HG02981 (cell line): ENCODE data around the gene PKP4.

ENCODE experiments used
- ATAC-seq: cut with Tn5 transposase; IDR thresholded peaks from one replicate; pipeline ENCODE4 v1.9.1; 2021; ENCODE audit warnings: mild to moderate bottlenecking, moderate library complexity; ENCODE audit not compliant: unreplicated experiment

Gene PKP4

DNA sequence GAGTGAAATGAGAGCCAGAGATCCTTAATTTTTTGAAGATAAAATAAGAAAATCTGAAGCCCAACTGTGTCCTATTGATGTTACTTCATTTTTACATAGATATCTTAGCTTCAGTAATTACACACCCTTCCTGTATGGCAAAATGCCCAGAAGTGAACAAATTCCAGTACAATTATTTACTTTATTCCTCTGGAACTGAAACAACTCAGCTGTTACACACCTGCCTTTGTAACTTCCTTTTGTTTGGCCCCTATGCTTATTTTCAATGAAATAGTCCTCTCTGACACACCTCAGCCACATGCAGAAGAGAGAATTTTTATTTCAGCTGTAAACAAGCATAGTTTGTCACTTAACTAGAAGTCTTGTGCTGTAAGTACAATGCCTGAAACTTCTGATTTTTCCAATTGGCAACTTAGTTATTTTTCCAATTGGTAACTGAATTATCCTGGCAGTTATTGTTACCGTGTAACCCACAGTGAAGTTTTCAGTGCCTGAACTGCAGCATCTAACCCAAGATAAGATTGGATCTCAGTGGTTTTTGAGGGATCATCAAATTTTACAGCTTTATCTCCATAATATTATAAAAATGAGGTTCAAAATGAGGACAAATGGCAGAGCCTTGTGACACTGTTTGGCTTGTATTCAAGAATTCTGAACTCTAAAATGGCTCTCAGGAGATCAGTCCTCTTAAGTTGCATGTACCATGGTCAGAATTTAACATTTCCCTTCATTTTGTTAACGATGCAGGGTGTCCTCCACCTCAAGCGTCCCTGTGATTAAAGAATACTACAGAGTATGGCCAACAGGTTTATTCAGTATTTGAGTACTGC is 82.6 kb downstream of the PKP4 start:
- ATAC-seq: no peak

DNA sequence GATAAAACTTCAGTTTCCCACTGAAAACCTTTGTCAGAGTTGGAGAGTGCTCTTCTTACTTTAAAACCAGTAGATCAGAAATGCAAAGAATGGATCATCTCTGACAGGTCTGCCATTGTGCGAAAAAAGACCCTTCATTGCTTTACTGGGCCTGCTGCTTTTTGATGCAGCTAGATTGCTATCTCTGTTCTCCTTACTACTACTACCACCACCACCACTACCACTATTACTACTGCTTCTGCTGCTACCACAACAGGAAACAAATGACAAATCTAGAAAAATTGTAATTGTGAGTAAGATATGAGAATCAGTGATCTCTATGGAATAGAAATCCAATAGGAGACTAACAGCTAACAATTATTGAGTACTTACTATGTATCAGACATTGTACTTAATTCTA is 85.8 kb downstream of the PKP4 start:
- no peak for ATAC-seq

DNA sequence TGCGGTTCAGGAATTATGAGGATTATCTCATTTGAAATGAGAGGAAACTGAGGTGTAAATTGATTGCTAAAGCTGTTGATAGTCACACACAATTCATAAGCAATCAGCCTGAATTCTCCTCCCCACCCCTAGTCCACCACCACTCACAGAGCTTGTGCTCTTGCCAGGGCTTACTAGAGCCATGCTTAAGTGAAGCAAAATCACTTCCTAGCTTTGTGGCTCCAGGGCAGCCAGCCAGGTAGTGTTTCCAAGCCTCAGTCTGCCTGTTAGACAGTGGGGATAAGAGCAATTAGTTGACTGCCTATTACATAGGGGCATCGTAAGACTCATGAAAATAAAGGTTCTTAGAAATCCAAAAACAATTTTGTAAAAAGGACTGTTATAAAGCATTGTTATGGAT is 87.2 kb downstream of the PKP4 start:
- no peak for ATAC-seq

DNA sequence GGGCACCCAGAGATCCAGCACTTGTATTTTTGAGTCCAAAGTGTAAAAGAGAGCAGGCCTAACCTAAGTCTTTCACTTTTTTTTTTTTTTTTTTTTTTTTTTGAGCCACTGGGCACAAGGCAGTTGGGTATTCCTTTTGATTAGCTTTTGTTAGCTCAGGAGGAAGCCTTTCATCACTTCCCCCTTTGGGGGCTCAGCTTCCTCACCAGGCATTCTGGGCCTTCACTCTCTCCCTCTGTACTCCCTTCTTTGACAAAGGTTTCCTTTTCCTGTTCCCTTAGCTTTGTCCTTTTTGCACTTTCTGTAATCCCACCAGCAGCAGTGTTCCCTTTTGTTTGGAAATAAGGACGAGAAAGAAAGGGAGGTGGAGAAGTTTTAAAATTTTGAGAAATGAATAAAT is 88.2 kb downstream of the PKP4 start:
- no peak for ATAC-seq

DNA sequence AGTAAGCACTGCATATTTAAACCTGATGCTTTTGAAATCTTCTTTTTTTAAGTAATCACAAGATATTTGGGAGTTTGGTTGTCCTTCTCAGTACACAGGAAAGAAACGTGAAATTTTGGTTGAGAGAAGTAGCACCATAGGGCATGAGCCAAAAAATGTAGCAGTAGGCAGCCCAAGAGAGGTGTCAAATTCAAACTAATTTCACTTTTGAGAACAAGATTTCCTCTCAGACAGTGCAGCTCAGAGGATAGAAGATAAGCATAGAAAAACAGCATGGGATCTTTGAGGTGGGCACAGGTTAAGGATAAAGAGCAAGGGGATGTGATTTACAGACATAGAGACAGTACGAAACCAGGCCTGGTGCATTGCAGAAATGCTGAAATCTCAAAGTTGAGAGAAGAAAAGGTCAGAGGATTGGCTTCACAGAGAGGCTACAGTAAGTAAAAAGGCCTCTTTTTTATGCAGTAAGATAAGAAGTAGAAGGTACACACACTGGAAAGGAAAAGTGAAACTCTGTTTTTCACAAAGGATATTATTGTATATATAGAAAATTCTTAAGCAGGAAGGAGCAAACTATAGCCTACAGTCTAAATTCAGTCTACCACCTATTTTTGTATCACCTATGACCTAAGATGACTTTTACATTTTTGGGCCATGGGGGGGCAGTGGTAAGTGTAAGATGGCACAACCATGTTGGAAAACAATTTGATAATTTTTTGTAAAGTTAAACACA is 89.8 kb downstream of the PKP4 start:
- ATAC-seq: peak; percentile 77

DNA sequence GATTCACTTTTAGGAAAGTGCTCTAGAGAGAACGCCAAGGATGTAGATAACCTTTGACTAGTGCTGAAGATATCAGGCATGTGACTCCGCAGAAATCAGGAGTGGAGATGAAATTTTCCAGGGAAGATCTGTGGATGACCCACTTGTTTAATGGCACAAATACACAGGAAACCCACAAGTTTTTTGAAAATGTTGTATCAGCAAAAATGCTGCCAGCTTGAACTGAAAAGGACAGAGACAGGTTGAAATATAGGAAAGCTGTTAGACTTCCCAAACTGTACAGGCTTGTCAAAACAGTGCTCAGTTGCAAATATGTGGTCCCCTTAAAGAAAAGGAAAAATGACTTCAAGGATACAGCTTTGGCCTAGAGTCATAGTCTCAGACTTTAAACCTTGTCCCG is 96.5 kb downstream of the PKP4 start:
- ATAC-seq: no peak

DNA sequence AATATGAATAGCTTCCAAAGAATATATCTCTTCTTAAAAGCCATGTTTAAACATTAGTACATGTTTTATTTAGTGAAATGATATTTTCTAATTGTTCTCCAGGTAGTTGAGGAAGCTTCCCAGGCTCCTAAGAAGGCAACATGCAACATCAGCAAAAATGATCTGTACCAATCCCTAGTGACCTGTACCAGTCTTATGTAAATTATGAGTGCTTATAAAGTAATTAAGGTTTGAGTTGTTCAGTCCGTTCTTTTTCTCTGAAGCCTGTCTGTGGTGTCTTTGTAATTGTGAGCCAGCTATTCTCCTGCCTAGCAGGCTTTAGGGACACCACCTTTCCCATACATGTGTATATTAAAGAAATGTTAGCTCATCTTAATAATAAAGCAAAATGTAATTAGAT is 98.2 kb downstream of the PKP4 start:
- ATAC-seq: no peak

DNA sequence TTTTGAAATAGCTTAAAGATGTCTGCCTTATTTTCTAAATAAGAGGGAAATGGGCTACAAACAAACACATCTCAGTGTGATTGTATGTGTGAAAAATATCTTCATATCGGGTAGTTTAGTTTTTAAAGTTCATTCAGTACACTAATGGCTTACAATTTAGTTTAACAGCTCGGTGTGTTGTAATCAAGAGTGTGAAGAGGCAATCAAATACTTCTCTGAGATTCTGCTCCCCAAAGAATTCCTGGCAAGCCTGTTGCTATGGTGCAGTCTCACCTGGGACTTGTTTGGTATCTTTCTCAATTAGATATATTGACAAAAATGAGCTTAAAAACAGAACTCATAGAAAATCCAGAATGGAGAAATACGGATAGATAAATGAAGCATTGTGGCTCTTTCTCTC is 99.4 kb downstream of the PKP4 start:
- ATAC-seq: no peak

DNA sequence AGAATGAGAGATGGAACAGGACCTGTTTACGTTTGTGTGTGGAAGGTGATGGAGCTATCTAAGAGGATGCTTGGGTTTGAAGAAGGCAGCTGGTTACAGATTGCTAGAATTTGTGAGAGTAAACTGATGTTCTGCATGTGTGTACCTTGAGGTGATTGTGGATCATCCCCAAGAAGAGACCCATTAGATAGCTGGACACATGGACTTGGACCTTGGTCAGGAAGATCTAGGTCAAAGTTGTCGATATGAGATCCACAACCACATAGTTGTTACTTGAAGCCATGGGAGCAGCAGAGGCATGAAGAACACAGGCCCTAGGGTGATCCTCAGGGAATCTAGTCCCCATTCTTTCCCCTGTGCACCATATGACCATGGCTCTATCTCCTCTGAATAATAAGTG is 101.0 kb downstream of the PKP4 start:
- no peak for ATAC-seq

DNA sequence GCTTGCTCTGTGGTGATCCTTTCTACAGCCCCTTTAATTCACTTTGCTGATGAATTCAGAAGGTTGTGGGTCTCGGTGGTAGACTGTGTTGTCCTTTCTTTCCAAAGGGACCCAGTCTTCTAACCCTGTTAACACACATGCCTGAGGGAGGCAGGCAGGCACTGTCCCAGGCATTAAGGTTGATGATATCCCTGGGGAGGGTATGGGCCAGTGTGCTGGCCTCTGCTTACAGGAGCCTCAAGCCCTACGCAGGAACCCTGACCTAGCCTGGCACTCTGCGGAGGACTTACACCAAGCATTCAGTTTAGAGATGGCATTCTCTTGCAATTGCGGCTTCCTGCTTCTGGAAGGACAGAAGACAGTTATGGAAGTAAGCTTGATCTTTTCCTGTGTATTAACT is 102.5 kb downstream of the PKP4 start:
- no peak for ATAC-seq

DNA sequence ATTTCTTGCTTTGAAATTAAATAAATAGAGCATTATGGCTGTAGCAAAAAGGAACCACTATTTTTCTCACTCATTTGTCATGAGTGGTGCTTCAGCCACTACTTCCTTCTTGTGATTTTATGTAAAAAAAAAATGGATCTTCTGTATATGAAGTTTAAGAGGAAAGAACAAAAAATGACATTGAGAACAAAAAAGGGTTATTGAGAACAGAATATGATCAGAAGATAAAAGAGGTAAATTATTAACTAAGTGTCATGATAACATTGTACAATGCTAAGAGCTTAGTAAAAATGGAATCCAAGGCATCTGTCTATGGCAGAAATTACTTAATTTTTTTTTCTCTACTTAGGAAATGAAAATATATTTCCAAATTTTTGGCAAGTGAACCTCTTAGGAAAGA is 103.5 kb downstream of the PKP4 start:
- no peak for ATAC-seq

DNA sequence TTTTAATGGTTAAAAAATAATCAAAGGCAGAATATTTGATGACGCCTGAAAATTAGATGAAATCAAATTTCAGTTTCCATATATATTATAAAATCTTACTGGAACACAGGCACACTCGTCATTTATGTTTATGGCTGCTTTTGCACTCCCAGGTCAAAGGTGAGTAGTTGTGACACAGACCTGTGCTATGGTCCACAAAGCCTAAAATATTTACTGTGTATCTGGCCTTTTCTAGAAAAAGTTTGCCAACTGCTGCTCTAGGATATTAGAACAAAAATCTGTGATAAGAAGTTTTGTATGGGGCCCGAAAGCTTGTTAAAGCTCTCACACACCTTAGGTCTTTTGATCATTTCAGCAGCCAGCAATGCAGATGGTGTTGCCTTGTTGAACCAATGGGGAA is 104.3 kb downstream of the PKP4 start:
- no peak for ATAC-seq

DNA sequence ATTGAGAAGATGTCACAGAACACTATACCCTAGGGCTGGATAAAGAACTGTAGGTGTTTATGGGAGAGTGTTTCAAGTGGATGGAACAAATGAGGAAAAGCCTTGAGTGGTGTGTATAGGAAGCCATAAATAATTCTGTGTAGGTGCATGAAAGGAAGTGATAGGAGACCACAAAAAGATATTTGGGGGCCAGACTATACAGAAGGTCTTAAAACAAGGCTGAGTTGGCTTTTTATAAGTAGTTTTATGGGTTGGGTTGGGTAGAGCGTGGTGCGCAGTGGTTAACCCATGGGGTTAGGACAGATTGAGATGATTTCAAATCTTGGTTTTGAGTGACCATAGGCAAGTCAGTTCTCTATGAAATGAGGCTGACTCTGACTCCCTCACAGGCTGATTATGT is 110.5 kb downstream of the PKP4 start:
- ATAC-seq: no peak

DNA sequence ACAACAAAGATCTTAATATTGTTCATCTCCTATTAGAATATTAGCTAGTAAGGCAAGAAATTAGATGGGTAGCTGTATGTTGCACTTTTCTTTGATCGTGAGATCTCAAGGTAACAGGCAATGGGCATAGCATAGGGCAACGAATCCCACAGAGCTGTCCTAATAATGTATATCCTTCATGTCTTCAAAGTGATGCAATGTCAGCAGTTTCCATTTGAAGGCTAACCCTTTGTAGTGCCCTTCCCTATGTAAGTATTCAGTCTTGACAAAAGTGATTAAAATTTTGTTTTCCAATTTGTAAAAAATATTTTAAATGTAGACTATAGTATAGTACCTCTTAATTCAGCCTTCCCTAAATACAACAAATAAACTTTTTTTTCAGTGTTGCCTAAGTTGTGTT is 112.5 kb downstream of the PKP4 start:
- no peak for ATAC-seq

DNA sequence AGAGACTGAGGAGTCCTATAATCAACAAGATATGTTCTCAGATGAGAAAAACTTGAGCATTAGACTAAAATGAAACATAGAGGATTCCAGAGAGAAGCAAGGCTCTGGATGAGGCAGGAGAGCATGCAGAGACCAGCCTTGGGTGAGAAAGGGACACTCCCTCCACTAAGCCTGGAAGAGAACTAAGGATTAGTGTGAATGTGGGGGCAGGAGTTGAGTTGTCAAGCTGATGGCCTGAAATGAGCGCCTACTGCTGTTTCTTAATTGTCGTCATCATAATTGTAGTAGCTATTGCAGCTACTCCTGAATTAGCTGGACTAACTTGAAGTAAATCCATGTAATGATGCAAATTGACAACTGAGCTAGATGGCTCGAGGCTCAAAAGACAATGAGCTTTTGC is 114.1 kb downstream of the PKP4 start:
- no peak for ATAC-seq

DNA sequence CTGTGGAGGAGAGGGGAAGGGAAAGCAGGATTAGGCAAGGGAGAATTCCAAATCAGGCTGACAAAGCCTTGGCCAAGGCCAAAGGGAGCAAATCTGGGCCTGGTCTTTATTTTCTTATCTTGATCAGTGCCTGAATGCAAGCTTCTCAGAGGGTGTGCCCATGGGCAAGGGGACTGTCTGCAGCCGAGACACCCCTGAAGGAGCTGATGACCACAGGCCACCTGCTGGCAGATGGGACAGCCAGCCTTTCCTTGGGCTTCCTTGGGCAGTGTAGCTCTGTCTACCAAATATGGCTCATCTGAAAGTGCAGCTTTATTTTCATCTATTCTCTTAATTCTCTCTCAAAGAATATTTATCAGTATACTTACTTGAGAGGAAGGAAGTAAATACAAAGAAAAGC is 117.0 kb downstream of the PKP4 start:
- no peak for ATAC-seq

DNA sequence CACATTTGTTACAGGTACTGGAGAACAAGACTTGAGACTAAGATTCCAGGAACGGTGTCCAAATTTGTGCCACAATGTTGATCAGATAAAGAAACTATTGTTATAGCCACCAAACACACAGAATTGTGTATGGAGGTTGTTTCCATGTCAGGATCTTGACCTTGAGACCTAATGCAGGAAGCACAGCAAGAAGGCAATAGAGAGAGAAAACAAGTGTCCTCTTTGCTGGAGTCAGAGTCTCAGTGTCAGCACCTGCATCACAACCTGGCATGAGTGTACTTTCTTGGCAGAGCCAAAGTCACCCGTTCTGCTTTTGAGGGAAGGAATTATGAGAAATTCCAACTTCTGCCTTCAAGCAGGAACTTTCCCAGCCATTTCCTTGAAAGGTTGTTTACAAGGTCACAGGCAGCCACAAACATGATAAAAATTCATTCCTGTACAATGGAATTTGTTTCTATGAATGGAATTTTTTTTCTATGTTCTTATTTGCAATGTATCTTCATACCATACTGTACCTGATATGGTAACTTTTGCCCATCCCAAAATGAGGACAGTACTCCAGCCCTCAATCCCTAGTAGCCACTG is 118.4 kb downstream of the PKP4 start:
- ATAC-seq: no peak

DNA sequence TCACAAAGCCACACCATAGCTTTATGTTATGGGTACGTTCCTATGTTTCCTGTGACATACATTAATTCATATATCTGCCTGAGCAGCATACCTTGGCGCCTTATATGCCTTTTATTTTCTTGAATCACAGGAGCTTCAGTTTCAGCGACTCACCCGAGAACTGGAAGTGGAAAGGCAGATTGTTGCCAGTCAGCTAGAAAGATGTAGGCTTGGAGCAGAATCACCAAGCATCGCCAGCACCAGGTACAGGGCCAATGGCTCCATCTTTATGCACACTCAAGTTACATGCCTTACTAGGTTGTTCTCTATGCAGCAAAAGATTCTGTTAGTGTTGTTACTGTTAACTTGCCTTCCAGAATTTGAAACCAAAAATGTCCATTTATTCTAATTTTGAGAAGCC is 120.4 kb downstream of the PKP4 start:
- ATAC-seq: no peak

DNA sequence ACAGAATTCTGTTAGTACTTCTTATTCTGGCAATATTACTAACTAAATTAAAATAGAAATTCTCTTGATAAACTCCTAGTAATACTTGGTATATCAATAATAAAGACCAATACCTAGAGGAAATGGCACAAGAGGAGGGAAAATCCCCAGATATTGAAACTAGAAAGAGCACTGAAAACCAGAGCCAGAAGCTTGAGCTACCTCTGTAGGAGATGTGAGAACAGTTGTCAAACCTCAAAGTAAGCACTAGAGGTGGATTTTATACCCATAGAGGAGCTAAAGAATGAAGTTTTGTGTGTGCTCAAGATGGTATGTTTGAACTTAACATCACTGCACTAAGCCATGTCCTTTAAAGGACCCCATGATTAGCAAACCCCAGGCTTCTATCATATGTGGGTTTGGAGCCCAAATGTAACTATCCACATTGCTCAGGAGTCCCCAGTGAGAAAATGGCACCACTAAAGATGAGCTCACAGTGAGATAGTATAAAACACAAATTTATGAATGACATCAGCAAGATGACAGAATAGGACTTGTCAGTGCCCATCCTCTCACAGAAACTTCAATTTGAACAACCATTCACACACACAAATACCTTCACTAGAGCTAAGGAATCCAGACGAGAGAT is 122.1 kb downstream of the PKP4 start:
- ATAC-seq: peak; percentile 78

DNA sequence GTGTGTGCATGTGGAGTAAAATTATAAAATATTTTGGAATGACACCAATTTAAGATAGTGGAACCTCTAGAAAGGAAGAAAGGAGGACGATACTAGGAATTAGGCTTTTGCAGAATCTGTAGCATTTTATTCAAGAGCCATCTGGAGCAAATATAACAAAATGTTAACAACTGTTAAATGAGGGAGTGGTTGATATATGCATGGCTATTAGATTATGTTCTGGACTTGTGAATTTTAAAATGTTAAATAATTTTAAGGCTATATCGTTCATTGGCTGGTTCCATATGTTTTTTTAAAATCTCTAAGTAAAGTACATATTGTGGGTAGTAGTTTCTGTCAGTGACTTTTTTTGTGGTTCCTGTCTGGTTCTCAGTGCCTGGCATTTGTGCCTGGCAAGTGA is 123.2 kb downstream of the PKP4 start:
- ATAC-seq: no peak

DNA sequence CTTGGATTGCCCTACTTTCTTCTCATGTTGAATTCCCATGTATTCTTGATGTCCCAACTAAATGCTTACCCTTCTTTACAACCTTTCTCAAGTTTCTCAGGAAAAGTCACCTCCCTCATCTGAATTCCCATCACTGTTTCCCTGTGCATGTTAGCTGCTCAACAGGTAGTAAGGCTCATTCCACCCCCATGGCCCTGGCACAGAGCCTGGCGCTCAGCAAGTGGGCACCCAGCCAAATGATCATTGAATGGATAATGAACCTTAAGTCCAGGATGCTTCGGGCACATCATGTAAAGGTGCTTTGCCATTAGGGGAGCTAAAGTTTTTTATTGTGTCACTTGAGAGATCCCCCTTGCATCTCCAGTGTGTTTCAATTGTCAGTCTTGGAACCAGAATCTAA is 124.0 kb downstream of the PKP4 start:
- no peak for ATAC-seq

DNA sequence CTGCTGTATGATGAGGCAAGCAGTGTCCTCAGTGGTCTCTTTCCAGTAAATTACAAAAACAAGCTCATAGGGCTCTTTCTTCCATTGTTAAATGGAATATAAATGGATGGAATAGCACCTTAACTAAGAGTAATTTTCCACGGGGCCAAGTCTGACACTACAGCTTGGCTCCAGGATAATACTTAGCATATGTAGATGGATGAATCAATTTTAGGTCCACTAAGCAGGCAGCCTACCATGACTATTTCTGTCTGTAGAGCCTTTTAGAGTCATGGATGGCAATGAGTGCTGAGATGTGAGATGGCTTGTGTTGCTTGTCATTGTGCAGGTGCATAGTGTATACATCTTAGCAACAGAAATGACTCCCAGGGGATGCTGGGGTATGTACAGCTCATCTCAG is 125.9 kb downstream of the PKP4 start:
- ATAC-seq: no peak
